OCI-LY1 (cell line): ENCODE data around the gene YIF1A.

Source experiments
- EZH2 ChIP-seq: fragments of 200-600 bp; sonication (generic), shearing (Covaris generic); IDR thresholded peaks from 2 replicates; pipeline ENCODE4 v1.8.0; 2017; ENCODE audit warnings: borderline replicate concordance, mixed run types, mild to moderate bottlenecking, antibody characterized with exemption, low read length, moderate library complexity, mixed read lengths
- TF ChIP-seq, protein P1 (sequence below): fragments of 200-600 bp; sonication (generic), shearing (Covaris generic); IDR thresholded peaks from 2 replicates; pipeline ENCODE4 v1.5.1; 2017; ENCODE audit warnings: mild to moderate bottlenecking, antibody characterized with exemption, low read length, moderate library complexity, mixed read lengths

DNA sequence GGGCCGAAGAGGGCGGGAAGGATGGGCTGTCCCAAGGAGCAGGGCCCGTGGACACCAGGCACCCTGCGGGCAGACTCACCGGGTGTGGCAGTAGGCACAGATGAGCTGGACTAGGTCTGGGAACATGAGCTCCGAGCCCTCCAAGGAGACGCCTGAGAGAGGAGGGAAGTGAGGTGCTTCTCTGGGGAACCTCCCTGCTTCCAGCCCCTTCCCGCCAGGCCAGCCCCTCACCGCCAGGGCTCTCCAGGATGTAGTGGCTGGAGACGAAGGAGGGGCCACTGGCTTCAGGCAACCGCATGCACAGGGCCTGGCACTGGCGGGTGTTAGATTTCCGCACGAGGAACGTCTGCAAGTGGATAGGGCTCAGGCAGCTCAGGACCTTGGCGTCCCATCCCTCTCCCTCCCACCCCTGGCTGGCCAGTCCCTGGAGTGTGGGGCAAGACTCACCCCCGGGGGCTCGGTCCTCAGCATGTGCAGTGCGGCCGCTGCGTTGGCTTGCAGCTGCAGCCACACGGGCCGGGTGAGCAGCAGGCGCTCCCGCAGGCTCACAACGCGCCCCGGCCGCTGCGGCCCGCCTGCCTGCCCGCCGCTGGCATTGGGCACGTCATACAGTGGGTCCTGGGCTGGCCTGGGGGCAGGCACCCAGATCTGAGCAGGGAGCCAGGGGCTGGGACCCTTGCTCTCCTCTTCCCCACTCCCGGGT is 46.7 kb upstream of the YIF1A start:
- TF ChIP-seq, protein P1, sequence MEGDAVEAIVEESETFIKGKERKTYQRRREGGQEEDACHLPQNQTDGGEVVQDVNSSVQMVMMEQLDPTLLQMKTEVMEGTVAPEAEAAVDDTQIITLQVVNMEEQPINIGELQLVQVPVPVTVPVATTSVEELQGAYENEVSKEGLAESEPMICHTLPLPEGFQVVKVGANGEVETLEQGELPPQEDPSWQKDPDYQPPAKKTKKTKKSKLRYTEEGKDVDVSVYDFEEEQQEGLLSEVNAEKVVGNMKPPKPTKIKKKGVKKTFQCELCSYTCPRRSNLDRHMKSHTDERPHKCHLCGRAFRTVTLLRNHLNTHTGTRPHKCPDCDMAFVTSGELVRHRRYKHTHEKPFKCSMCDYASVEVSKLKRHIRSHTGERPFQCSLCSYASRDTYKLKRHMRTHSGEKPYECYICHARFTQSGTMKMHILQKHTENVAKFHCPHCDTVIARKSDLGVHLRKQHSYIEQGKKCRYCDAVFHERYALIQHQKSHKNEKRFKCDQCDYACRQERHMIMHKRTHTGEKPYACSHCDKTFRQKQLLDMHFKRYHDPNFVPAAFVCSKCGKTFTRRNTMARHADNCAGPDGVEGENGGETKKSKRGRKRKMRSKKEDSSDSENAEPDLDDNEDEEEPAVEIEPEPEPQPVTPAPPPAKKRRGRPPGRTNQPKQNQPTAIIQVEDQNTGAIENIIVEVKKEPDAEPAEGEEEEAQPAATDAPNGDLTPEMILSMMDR, result no peak
- TF ChIP-seq EZH2, result no peak
